HEK293 (cell line): ENCODE measurements around the gene SFMBT2.

Experiments
- CTCF ChIA-PET: fragments of 350-600 bp; formaldehyde crosslinking; extraction: SDS; loops from one replicate; lab custom pipeline; 2021; ENCODE audit warnings: antibody characterized with exemption; lab: Yijun Ruan, JAX
- POLR2A ChIA-PET: fragments of 300-600 bp; formaldehyde crosslinking; extraction: SDS; loops from one replicate; lab custom pipeline; 2020; ENCODE audit warnings: antibody characterized with exemption, inconsistent platforms; lab: Yijun Ruan, JAX
- H3K27ac ChIP-seq: fragments of 200-500 bp; sonication (Bioruptor generic); 2 replicates; pipeline ENCODE4 v1.5.1; 2014; ENCODE audit warnings: low read depth, low read length, control low read depth, inconsistent platforms; ENCODE audit errors: extremely low read depth
- H3K36me3 ChIP-seq, 2 experiments: fragments of 200-500 bp in 1 of 2; sonication (Bioruptor generic) in 1 of 2; 1 replicate in 1 of 2; 2 replicates in 1 of 2; pipeline ENCODE4 v1.5.1; 2014 to 2017; ENCODE audit warnings: inconsistent platforms in 2 of 2, low read length in 2 of 2; ENCODE audit not compliant: control insufficient read depth in 2 of 2, insufficient read depth in 1 of 2
- H3K4me1 ChIP-seq: fragments of 200-500 bp; sonication (Bioruptor generic); 2 replicates; pipeline ENCODE4 v1.5.1; 2014; ENCODE audit warnings: mild to moderate bottlenecking, low read length, inconsistent platforms; ENCODE audit not compliant: control insufficient read depth, insufficient read depth
- H3K4me3 ChIP-seq: 2 replicates; pipeline ENCODE4 v1.5.1; 2011; ENCODE audit warnings: low read depth, mild to moderate bottlenecking, control low read depth, low read length, moderate library complexity
- H3K9me3 ChIP-seq: fragments of 200-500 bp; sonication (Bioruptor generic); 2 replicates; pipeline ENCODE4 v1.5.1; 2014; ENCODE audit warnings: low read depth, low read length, inconsistent platforms; ENCODE audit not compliant: control insufficient read depth, insufficient read depth
- ELK4 ChIP-seq: IDR thresholded peaks from 2 replicates; pipeline ENCODE4 v1.6.1; 2011; ENCODE audit warnings: mild to moderate bottlenecking, low read depth, low read length, borderline replicate concordance
- GFI1B ChIP-seq: fragments of 450-650 bp; formaldehyde crosslinking; IDR thresholded peaks from 2 replicates; pipeline ENCODE4 v1.5.1; 2016; ENCODE audit warnings: missing biosample characterization, missing genetic modification characterization
- GLIS1 ChIP-seq: fragments of 450-650 bp; formaldehyde crosslinking; IDR thresholded peaks from 2 replicates; pipeline ENCODE4 v1.5.1; 2016; ENCODE audit warnings: missing biosample characterization, missing genetic modification characterization
- KLF7 ChIP-seq: fragments of 450-650 bp; formaldehyde crosslinking; IDR thresholded peaks from 2 replicates; pipeline ENCODE4 v1.5.1; 2016; ENCODE audit warnings: missing biosample characterization, missing genetic modification characterization, borderline replicate concordance
- MYNN ChIP-seq: fragments of 450-650 bp; formaldehyde crosslinking; IDR thresholded peaks from 2 replicates; pipeline ENCODE4 v1.5.1; 2016; ENCODE audit warnings: missing biosample characterization, missing genetic modification characterization, borderline replicate concordance
- MZF1 ChIP-seq: fragments of 450-650 bp; formaldehyde crosslinking; IDR thresholded peaks from 2 replicates; pipeline ENCODE4 v1.5.1; 2017; ENCODE audit warnings: missing biosample characterization, missing genetic modification characterization, borderline replicate concordance
- SCRT2 ChIP-seq: fragments of 450-650 bp; formaldehyde crosslinking; IDR thresholded peaks from 2 replicates; pipeline ENCODE4 v1.5.1; 2016; ENCODE audit warnings: missing biosample characterization, missing genetic modification characterization
- SP3 ChIP-seq: fragments of 450-650 bp; formaldehyde crosslinking; IDR thresholded peaks from 2 replicates; pipeline ENCODE4 v1.5.1; 2016; ENCODE audit warnings: missing biosample characterization, missing genetic modification characterization
- ZBTB20 ChIP-seq: fragments of 450-650 bp; formaldehyde crosslinking; IDR thresholded peaks from 2 replicates; pipeline ENCODE4 v1.5.1; 2016; ENCODE audit warnings: missing biosample characterization, missing genetic modification characterization
- ZNF148 ChIP-seq: fragments of 450-650 bp; formaldehyde crosslinking; IDR thresholded peaks from 2 replicates; pipeline ENCODE4 v1.5.0; 2017; ENCODE audit warnings: missing biosample characterization, missing genetic modification characterization, borderline replicate concordance
- ZNF19 ChIP-seq: fragments of 450-650 bp; formaldehyde crosslinking; IDR thresholded peaks from 2 replicates; pipeline ENCODE4; 2016; ENCODE audit warnings: missing biosample characterization, missing genetic modification characterization, low read depth
- ZNF202 ChIP-seq: fragments of 450-650 bp; formaldehyde crosslinking; IDR thresholded peaks from 2 replicates; pipeline ENCODE4 v1.5.1; 2016; ENCODE audit warnings: missing biosample characterization, missing genetic modification characterization, borderline replicate concordance
- ZNF248 ChIP-seq: fragments of 450-650 bp; formaldehyde crosslinking; IDR thresholded peaks from 2 replicates; pipeline ENCODE4 v1.5.1; 2017; ENCODE audit warnings: missing biosample characterization, missing genetic modification characterization
- ZNF37A ChIP-seq: fragments of 450-650 bp; IDR thresholded peaks from 2 replicates; pipeline ENCODE4 v1.5.1; 2018; ENCODE audit warnings: missing biosample characterization, missing genetic modification characterization
- ZNF433 ChIP-seq: fragments of 450-650 bp; formaldehyde crosslinking; IDR thresholded peaks from 2 replicates; pipeline ENCODE4 v1.5.1; 2016; ENCODE audit warnings: missing biosample characterization, missing genetic modification characterization, low read depth
- ZNF548 ChIP-seq: fragments of 450-650 bp; formaldehyde crosslinking; IDR thresholded peaks from 2 replicates; pipeline ENCODE4 v1.5.1; 2016; ENCODE audit warnings: missing biosample characterization, missing genetic modification characterization
- ZNF624 ChIP-seq: fragments of 450-650 bp; formaldehyde crosslinking; IDR thresholded peaks from 2 replicates; pipeline ENCODE4 v1.5.1; 2017; ENCODE audit warnings: missing biosample characterization, missing genetic modification characterization
- ZNF670 ChIP-seq: fragments of 450-650 bp; formaldehyde crosslinking; IDR thresholded peaks from 2 replicates; pipeline ENCODE4 v1.5.1; 2016; ENCODE audit warnings: missing biosample characterization, missing genetic modification characterization, low read depth
- ZNF704 ChIP-seq: fragments of 450-650 bp; formaldehyde crosslinking; IDR thresholded peaks from 2 replicates; pipeline ENCODE4 v1.5.1; 2016; ENCODE audit warnings: missing biosample characterization, missing genetic modification characterization
- ZNF777 ChIP-seq: fragments of 450-650 bp; formaldehyde crosslinking; IDR thresholded peaks from 2 replicates; pipeline ENCODE4 v1.5.1; 2017; ENCODE audit warnings: missing biosample characterization, missing genetic modification characterization, borderline replicate concordance

Gene SFMBT2

DNA sequence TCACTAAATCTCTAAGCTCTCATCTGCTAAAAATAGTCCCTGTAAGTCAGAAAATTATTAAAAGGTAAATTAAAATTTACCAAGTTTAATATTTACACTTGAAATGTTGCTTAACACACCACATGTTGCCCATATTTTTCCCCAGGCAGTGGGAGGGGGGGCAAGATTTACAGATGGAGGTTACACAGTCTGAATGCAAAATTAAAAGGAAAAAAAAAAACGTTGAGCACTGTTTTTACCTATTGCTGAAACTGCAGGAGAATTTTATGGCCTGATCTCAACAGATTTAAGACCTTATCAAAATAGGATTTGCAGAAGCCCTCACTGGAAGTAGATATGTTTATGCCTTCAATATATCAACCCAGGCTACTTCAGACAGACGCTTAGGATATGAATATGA lies 133.4 kb downstream of the SFMBT2 start:
- Histone ChIP-seq H3K9me3 (no peaks in the 10 kb centered on the region), H3K36me3 (peaks cover 6 to 8% of the 10 kb centered on the region in 2 experiments; a peak in 1 of 3 replicates), H3K4me3 (no peak overlapping the region), H3K27ac (no peak overlapping the region), H3K4me1 (no peaks in the 10 kb centered on the region)
- POLR2A ChIA-PET = no interaction called here
- CTCF ChIA-PET = interaction anchor here (0.8 to 1.2 kb wide), 2 partner anchors 9 to 862 kb away, joined by 3 read pairs; no protein-coding TSS in a partner anchor
- TF ChIP-seq ZBTB20 (tag by site-specific recombination) (no peak), ZNF433 (tag by site-specific recombination) (no peak), ZNF248 (tag by site-specific recombination) (no peak), ZNF670 (tag by site-specific recombination) (no peak), MZF1 (tag by site-specific recombination) (no peak), ZNF19 (tag by site-specific recombination) (no peak), MYNN (tag by site-specific recombination) (no peak), ELK4 (no peak), ZNF202 (tag by site-specific recombination) (no peak), GLIS1 (tag by site-specific recombination) (no peak), ZNF624 (tag by site-specific recombination) (no peak), KLF7 (tag by site-specific recombination) (no peak), SCRT2 (tag by site-specific recombination) (no peak), ZNF777 (tag by site-specific recombination) (no peak)

DNA sequence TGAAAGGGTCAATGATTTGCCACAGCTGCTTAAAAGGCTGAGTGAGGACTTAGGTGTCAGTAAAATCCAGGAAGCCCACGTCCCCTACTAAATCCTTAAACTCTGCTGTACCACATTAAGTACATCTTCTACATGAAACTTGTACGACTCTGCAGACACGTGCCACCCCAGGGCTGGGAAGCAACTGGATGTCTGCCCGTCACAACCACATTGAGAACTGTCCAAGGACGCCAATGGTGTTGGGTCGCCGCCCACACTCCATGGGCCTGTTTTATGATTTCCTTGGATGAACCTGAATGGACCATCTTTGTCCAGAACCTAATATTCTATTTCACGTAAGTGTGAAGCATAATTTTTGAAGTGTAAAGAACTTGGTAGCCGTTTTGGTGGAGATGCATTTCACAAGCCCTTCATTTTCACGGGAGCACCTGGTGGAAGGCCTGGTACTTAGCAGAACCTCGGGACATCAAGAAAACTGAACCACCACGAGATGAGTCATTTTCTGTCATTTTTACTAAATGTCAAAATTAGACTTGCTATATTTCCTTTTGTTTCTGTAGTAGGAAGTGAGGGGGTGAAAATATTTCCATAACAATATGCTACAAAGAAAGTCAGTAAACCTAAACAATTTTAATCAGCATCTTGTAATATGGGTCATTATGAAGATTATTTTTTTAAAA lies 134.9 kb downstream of the SFMBT2 start:
- TF ChIP-seq ZNF704 (tag by site-specific recombination) (no peak), ZBTB20 (tag by site-specific recombination) (no peak)
- ChIA-PET CTCF (no interaction called here), POLR2A (no interaction called here)
- H3K4me3 ChIP-seq = no peak overlapping the region
- H3K9me3 ChIP-seq = no peaks in the 10 kb centered on the region
- no peaks in the 10 kb centered on the region for H3K4me1 ChIP-seq
- H3K36me3 ChIP-seq = peaks cover 6 to 8% of the 10 kb centered on the region in 2 experiments; a peak in 1 of 3 replicates
- no peak overlapping the region for H3K27ac ChIP-seq

- no peaks in the 10 kb centered on the region for H3K4me1 ChIP-seq
- TF ChIP-seq ZNF548 = no peak
- no peak for TF ChIP-seq ZNF148 (tag by site-specific recombination)
- no peak for TF ChIP-seq ZNF37A (tag by site-specific recombination)
- no peak for TF ChIP-seq GFI1B (tag by site-specific recombination)
- TF ChIP-seq ZNF202 (tag by site-specific recombination) = no peak
- no peak for TF ChIP-seq SP3 (tag by site-specific recombination)
- H3K36me3 ChIP-seq = peaks cover 6 to 8% of the 10 kb centered on the region in 2 experiments; a peak in 1 of 3 replicates
- CTCF ChIA-PET = interaction anchor here (0.7 kb wide), 1 partner anchor 14 kb away, joined by 3 read pairs; no protein-coding TSS in a partner anchor
- POLR2A ChIA-PET = no interaction called here
- no peak overlapping the region for H3K27ac ChIP-seq
- H3K4me3 ChIP-seq = no peak overlapping the region
- no peaks in the 10 kb centered on the region for H3K9me3 ChIP-seq
Measured at GRCh38 chr10:7274293-7274692, 136.5 kb downstream of the SFMBT2 start.
